H1 (cell line): ENCODE results near the gene PATJ. TPM values are rescaled to one million over a fixed set of nuclear protein-coding genes. Genes with fewer than 3 reads are reported as not detected.

Experiments
- CTCF ChIA-PET: fragments of 300-600 bp; sonication (Branson Sonifier 250); formaldehyde crosslinking; loops from one replicate; lab custom pipeline; 2021; ENCODE audit not compliant: partially characterized antibody; lab: Charles Lee
- POLR2A ChIA-PET: fragments of 300-600 bp; sonication (Branson Sonifier 250); formaldehyde crosslinking; loops from one replicate; lab custom pipeline; 2021; ENCODE audit warnings: inconsistent platforms; ENCODE audit not compliant: partially characterized antibody; lab: Charles Lee
- DNase-seq, 2 experiments: peaks; one replicate each; pipeline versions ENCODE4 v3.0.0 to v3.0.0-alpha.2; 2010 to 2022; ENCODE audit warnings: low spot score in 2 of 2, low read depth in 1 of 2, mixed read lengths in 1 of 2
- FAIRE-seq: peaks from 2 replicates; lab custom pipeline; 2011; peaks lifted over from hg19 to GRCh38; lab: Jason Lieb, UNC
- H2AFZ ChIP-seq: 2 replicates; pipeline ENCODE4 v1.8.1; 2012; ENCODE audit warnings: low read length, inconsistent platforms
- H2AK5ac ChIP-seq: 2 replicates; pipeline ENCODE4 v1.6.1; 2013; ENCODE audit warnings: low read depth, low read length
- H2BK120ac ChIP-seq: replicated peaks from 2 replicates; pipeline ENCODE3; 2013; ENCODE audit warnings: low read depth, low read length, inconsistent platforms
- H2BK12ac ChIP-seq: 2 replicates; pipeline ENCODE4 v1.6.1; 2013; ENCODE audit warnings: low read depth, low read length
- H2BK15ac ChIP-seq: 2 replicates; pipeline ENCODE4 v1.6.1; 2013; ENCODE audit warnings: low read length
- H2BK20ac ChIP-seq: 2 replicates; pipeline ENCODE4 v1.6.1; 2013; ENCODE audit warnings: low read length
- H2BK5ac ChIP-seq: 2 replicates; pipeline ENCODE4 v1.6.1; 2013; ENCODE audit warnings: low read depth, low read length
- H3K14ac ChIP-seq: 2 replicates; pipeline ENCODE4 v1.6.1; 2013; ENCODE audit warnings: inconsistent platforms; ENCODE audit not compliant: insufficient read length
- H3K18ac ChIP-seq: 2 replicates; pipeline ENCODE4 v1.6.1; 2013; ENCODE audit warnings: low read length; ENCODE audit errors: extremely low read depth
- H3K23ac ChIP-seq: 2 replicates; pipeline ENCODE4 v1.6.1; 2013; ENCODE audit warnings: inconsistent platforms; ENCODE audit not compliant: insufficient read length
- H3K23me2 ChIP-seq: 2 replicates; pipeline ENCODE4 v1.6.1; 2013; ENCODE audit warnings: low read depth, low read length
- H3K27ac ChIP-seq: 2 replicates; pipeline ENCODE4 v1.6.1; 2011; ENCODE audit warnings: low read depth, low read length, inconsistent platforms
- H3K27me3 ChIP-seq, 4 experiments: replicated peaks in 1 of 4; 1 replicate in 1 of 4; 2 replicates in 3 of 4; pipeline versions ENCODE4 v1.6.1 to v1.8.1; 2011 to 2013; ENCODE audit warnings: low read length in 3 of 4, mild to moderate bottlenecking in 3 of 4, inconsistent platforms in 2 of 4, mixed read lengths in 2 of 4, moderate library complexity in 1 of 4; ENCODE audit not compliant: control insufficient read depth in 3 of 4, insufficient read depth in 3 of 4; ENCODE audit errors: extremely low read depth in 1 of 4
- H3K36me3 ChIP-seq, 4 experiments: 2 replicates each; pipeline versions ENCODE4 v1.6.1 to v1.8.1; 2011 to 2013; ENCODE audit warnings: mild to moderate bottlenecking in 4 of 4, low read length in 3 of 4, moderate library complexity in 2 of 4, control low read depth in 1 of 4, inconsistent platforms in 1 of 4; ENCODE audit not compliant: insufficient read depth in 4 of 4, control insufficient read depth in 2 of 4
- H3K4ac ChIP-seq: replicated peaks from 2 replicates; pipeline ENCODE3; 2013; ENCODE audit warnings: low read length, low read depth, mixed read lengths, inconsistent platforms; ENCODE audit not compliant: insufficient read length
- H3K4me1 ChIP-seq, 4 experiments: replicated peaks in 1 of 4; 1 replicate in 1 of 4; 2 replicates in 3 of 4; pipeline versions ENCODE4 v1.6.1 to v1.8.1; 2011 to 2013; ENCODE audit warnings: low read length in 3 of 4, inconsistent platforms in 2 of 4, mixed read lengths in 1 of 4; ENCODE audit not compliant: insufficient read depth in 4 of 4, control insufficient read depth in 3 of 4
- H3K4me2 ChIP-seq, 2 experiments: 2 replicates each; pipeline versions ENCODE4 v1.6.1 to v1.8.1; 2011 to 2013; ENCODE audit warnings: low read depth in 2 of 2, low read length in 2 of 2, control low read depth in 1 of 2, inconsistent platforms in 1 of 2, mild to moderate bottlenecking in 1 of 2; ENCODE audit not compliant: insufficient read depth in 1 of 2
- H3K4me3 ChIP-seq, 4 experiments: fragments of 200-600, 300-600 bp in 1 of 4; sonication (generic), shearing (Covaris generic), sonication (Bioruptor Twin) in 1 of 4; 2 replicates each; pipeline versions ENCODE4 v1.5.1 to v1.8.1; 2011 to 2016; ENCODE audit warnings: low read length in 4 of 4, low read depth in 3 of 4, control low read depth in 2 of 4, inconsistent platforms in 2 of 4, mild to moderate bottlenecking in 2 of 4, mixed read lengths in 1 of 4, moderate library complexity in 1 of 4; ENCODE audit not compliant: insufficient read depth in 2 of 4; ENCODE audit errors: extremely low read depth in 1 of 4
- H3K56ac ChIP-seq: replicated peaks from 2 replicates; pipeline ENCODE3; 2013; ENCODE audit warnings: low read depth, mild to moderate bottlenecking, mixed read lengths, low read length, inconsistent platforms; ENCODE audit not compliant: insufficient read length
- H3K79me1 ChIP-seq: 2 replicates; pipeline ENCODE4 v1.6.1; 2013; ENCODE audit warnings: low read depth, low read length, control low read depth
- H3K79me2 ChIP-seq, 2 experiments: 2 replicates each; pipeline versions ENCODE4 v1.6.1 to v1.8.1; 2012 to 2013; ENCODE audit warnings: low read length in 2 of 2, mild to moderate bottlenecking in 2 of 2, inconsistent platforms in 1 of 2; ENCODE audit not compliant: insufficient read depth in 2 of 2, control insufficient read depth in 1 of 2
- H3K9ac ChIP-seq, 4 experiments: replicated peaks in 1 of 4; 1 replicate in 1 of 4; 2 replicates in 3 of 4; pipeline versions ENCODE4 v1.6.1 to v1.8.1; 2011 to 2013; ENCODE audit warnings: low read depth in 3 of 4, low read length in 3 of 4, control low read depth in 2 of 4, mild to moderate bottlenecking in 2 of 4, moderate library complexity in 2 of 4, inconsistent platforms in 1 of 4; ENCODE audit errors: extremely low read depth in 1 of 4
- H3K9me3 ChIP-seq, 2 experiments: 2 replicates each; pipeline versions ENCODE4 v1.6.1 to v1.8.1; 2012 to 2013; ENCODE audit warnings: mild to moderate bottlenecking in 2 of 2, moderate library complexity in 2 of 2, control low read depth in 1 of 2, inconsistent platforms in 1 of 2, low read depth in 1 of 2, low read length in 1 of 2, mixed read lengths in 1 of 2; ENCODE audit not compliant: insufficient read depth in 2 of 2
- H4K20me1 ChIP-seq, 2 experiments: replicated peaks in 1 of 2; 2 replicates each; pipeline versions ENCODE3 to v1.8.1; 2011 to 2013; ENCODE audit warnings: inconsistent platforms in 2 of 2, low read length in 2 of 2, mild to moderate bottlenecking in 1 of 2; ENCODE audit not compliant: insufficient read depth in 2 of 2, control insufficient read depth in 1 of 2
- H4K5ac ChIP-seq: 2 replicates; pipeline ENCODE4 v1.6.1; 2013; ENCODE audit warnings: low read length, low read depth, mixed read lengths, inconsistent platforms; ENCODE audit not compliant: insufficient read length
- H4K8ac ChIP-seq: 2 replicates; pipeline ENCODE4 v1.8.0; 2013; ENCODE audit warnings: mild to moderate bottlenecking, moderate library complexity, low read length, inconsistent platforms; ENCODE audit not compliant: insufficient read depth; ENCODE audit errors: extremely low read depth
- H4K91ac ChIP-seq: replicated peaks from 2 replicates; pipeline ENCODE3; 2013; ENCODE audit warnings: low read length, mixed read lengths, inconsistent platforms; ENCODE audit not compliant: insufficient read length
- TAF1 ChIP-seq: IDR thresholded peaks from 2 replicates; pipeline ENCODE4 v1.6.1; 2011; ENCODE audit warnings: mild to moderate bottlenecking, low read depth, low read length
- WGBS, 2 experiments: shearing (Covaris generic) in 1 of 2; methylation state at CpG; one replicate each; pipeline versions ENCODE4 v1.1.6 to v1.1.7; 2013 to 2015; ENCODE audit warnings: low lambda C conversion rate in 2 of 2, mixed read lengths in 2 of 2, inconsistent platforms in 1 of 2, low coverage in 1 of 2, missing lambda C conversion rate in 1 of 2; ENCODE audit not compliant: insufficient replicate concordance in 2 of 2, insufficient coverage in 1 of 2, insufficient read length in 1 of 2; ENCODE audit errors: extremely low coverage in 1 of 2, missing lambda C conversion rate in 1 of 2; 5-methylcytosine and 5-hydroxymethylcytosine counted together
- polyA plus RNA-seq, 7 experiments: library from polyadenylated mRNA; depleted of rRNA in 3 of 7; stranded (reverse) in 5 of 7; unstranded in 2 of 7; fragments of >200 nt in 5 of 7; fragments of 200-250 nt in 2 of 7; gene quantifications; 1 replicate in 5 of 7; 2 replicates in 1 of 7; 4 replicates in 1 of 7; pipeline versions ENCODE4 v1.2.1 to v1.2.3, GENCODE V29; 2011 to 2013; ENCODE audit warnings: missing spikeins in 2 of 7, mixed read lengths in 2 of 7
- total RNA-seq: library from RNA; stranded (reverse); fragmentation: NEBNext Ultra II Directional; extraction: Animal tissue kit (Norgen Biotek cat#: 25700); gene quantifications from 2 replicates; pipeline ENCODE4 v1.2.1, GENCODE V29; 2021

The PATJ gene
- total and polyA plus RNA-seq, 2 of the 8 experiments (the other 6 are each of a cell fraction or from before 2014, with no cell fraction given): 8.2 to 55.6 TPM

DNA sequence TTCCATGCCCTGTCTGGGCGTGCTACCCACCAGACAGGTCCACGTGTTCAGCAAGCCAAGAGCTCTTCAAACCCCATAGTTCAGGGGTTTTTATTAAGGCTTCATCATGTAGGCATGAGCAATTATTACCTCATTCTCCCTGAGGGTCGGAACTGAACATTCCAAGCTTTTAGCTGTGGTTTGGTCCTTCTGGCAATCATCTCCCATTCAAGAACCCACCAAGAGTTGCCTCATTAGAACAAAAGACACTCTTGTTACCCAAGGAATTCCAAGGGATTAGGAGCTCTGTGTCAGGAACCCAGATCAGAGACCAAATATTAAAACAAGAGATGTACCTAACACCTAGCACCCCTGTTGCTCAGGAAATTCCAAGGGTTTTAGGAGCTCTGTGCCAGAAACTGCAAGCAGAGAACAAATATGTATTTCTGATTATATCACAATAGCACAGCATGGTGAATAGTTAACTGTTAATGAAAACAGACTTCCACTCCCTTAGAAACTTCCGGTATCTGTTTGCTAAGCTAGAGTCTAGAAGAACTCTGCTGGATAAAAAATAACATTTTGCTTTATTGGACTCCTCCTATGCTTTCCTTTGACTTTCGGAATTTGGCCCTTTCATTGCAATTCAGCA is 251.2 kb downstream of the PATJ start:
- FAIRE-seq (no peak), DNase-seq (no peak)
- H3K27ac ChIP-seq: no peak overlapping the region
- no peak overlapping the region for H2BK5ac ChIP-seq
- H4K8ac ChIP-seq: no peak overlapping the region
- H3K79me2 ChIP-seq: no peaks in the 10 kb centered on the region
- ChIA-PET POLR2A (interaction anchor here (0.8 kb wide), 1 partner anchor 42 kb away, joined by 3 read pairs; no protein-coding TSS in a partner anchor), CTCF (interaction anchor here (0.6 to 1.6 kb wide), 12 partner anchors 9 to 1478 kb away, joined by 3 to 5 read pairs (median 3); no protein-coding TSS in a partner anchor)
- no peak overlapping the region for H3K4me3 ChIP-seq
- H3K4me1 ChIP-seq: no peaks in the 10 kb centered on the region
- no peaks in the 10 kb centered on the region for H3K9me3 ChIP-seq
- no peak overlapping the region for H2BK20ac ChIP-seq
- no peaks in the 10 kb centered on the region for H3K79me1 ChIP-seq
- 92% methylated on average over 5 of the region's 5 CpGs; no CpG with 5 or more reads in 1 of the 2 experiments for WGBS, 2 experiments
- H2BK15ac ChIP-seq: no peak overlapping the region
- no peak overlapping the region for H2BK12ac ChIP-seq
- no peak overlapping the region for H2AFZ ChIP-seq
- no peak overlapping the region for H4K5ac ChIP-seq
- no peak overlapping the region for H3K56ac ChIP-seq
- no peak overlapping the region for H4K91ac ChIP-seq
- H4K20me1 ChIP-seq: no peaks in the 10 kb centered on the region
- no peak overlapping the region for H3K4me2 ChIP-seq
- no peak overlapping the region for H3K23ac ChIP-seq
- no peak overlapping the region for H3K9ac ChIP-seq
- TF ChIP-seq TAF1: no peak
- H2AK5ac ChIP-seq: no peak overlapping the region
- no peak overlapping the region for H3K4ac ChIP-seq
- H3K27me3 ChIP-seq: no peaks in the 10 kb centered on the region
- peaks cover 0 to 3% (median 0%) of the 10 kb centered on the region in 4 experiments; a peak in 5 of 8 replicates for H3K36me3 ChIP-seq
- H2BK120ac ChIP-seq: no peak overlapping the region
- H3K14ac ChIP-seq: no peak overlapping the region
- no peaks in the 10 kb centered on the region for H3K23me2 ChIP-seq
- H3K18ac ChIP-seq: no peak overlapping the region
